ENCODE data around the gene CALN1.
"Not testable (repeated sequence)": the region's sequence is repeated elsewhere in the genome, so short reads cannot be mapped to it uniquely, and the experiment has no call there.

Gene CALN1

GRCh38 chr7:72080341-72080766 is 331.8 kb downstream of the CALN1 start:
- DNase-seq: peak; percentile 8

DNA sequence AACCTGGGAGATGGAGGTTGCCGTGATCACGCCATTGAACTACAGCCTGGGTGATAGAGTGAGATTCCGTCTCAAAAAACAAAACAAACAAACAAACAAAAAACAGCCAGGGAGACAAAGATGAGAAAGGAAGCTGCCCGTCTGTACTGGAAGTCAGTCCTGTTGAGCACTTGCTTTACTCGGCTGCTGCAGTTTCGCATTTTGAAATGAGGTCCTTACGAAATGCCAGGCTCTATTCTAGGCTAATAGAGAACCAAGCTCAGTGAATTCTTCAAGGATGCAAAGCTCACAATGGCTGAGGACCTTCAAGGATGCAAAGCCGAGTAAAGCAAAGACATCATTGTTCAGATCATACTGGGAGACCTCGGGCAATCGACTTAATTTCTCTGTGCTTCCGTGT is 333.3 kb downstream of the CALN1 start:
- no peak for DNase-seq

DNA sequence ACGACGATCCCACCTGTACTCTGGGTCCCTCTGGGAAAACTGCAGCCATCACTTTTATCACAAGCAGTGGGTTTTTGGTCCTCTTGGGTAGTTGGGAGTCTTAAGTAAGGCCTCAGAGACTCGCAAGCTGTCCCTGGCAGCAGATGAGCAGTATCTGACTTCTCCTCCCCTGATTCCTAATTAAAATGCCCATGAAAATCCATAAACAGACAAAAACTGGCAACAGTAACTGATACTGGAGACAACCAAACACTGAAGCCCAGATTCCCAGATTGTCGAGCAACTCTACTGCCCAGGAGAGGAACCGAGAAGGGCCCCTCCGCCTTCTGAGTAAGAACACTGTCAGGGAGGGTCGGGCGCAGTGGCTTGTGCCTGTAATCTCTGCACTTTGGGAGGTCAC is 333.8 kb downstream of the CALN1 start:
- no peak for DNase-seq

DNA sequence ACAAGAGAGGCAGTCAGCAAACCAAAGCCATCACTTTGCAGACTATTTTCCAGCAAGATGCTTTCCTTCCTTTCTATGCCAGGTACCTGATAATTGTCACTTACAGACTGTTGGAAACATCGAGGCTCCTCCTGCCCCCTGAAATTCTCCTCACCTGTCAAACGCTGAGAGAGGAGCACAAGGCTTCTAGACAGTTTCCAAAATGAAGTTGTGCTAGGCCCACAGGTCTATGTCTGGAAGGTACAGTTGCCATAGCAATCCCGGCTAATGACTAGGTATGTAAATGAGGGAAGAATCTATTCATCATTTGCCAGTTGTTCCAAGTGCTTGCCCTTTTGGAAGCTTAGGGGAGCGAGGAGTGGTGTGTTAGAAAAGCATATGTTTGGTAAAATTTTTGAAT is 334.4 kb downstream of the CALN1 start:
- DNase-seq: no peak

GRCh38 chr7:72072901-72073300 is 339.2 kb downstream of the CALN1 start:
- DNase-seq: no peak

DNA sequence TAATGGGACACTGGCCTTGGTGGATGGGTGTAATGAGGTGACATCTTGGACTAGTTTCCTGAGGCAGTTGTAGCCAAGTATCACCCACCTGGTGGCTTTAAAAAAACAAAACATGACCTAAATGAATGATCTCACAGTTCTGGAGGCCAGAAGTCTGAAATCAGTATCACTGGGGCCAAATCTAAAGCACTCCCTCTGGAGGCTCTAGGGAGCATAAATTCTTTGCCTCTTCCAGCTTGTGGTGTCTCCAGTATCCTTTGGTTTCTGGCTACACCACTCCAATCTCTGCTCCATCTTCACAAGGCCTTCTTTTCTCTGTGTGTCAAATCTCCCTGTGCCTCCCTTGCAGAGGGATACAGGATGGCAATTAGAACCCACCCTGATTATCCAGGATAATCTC is 342.9 kb downstream of the CALN1 start:
- DNase-seq: no peak

DNA sequence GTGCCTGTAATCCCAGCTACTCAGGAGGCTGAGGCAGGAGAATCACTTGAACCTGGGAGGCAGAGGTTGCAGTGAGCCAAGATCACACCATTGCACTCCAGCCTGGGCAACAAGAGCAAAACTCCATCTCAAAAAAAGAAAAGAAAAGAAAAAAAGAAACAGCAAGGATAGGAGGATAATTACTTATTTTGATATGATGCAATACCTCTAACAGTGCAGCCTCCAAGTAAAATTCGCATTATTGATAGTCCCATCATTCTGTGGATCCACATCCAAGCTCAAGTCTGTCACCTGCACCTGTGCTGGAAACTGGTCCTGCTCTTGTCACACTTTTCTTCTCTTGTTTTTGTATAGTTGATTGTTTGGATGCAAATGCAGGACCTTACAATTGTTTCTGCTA is 346.4 kb downstream of the CALN1 start:
- not testable (repeated sequence) for DNase-seq

DNA sequence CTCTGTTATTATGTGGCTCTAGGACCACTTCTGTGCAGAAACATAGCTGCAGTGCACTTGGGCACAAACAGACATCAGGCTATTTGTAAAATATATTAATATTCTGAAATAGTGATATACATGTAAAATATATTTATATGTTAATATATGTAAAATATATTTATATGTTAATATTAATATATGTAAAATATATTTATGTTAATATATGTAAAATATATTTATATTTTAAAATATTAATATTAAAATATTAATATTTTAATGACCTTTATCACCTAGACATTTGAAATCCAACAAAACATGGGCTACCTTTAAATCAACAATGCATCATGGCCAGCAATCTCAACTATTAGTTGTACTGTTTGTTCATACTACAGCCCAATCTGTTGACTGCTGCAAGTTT is 347.2 kb downstream of the CALN1 start:
- DNase-seq: no peak

DNA sequence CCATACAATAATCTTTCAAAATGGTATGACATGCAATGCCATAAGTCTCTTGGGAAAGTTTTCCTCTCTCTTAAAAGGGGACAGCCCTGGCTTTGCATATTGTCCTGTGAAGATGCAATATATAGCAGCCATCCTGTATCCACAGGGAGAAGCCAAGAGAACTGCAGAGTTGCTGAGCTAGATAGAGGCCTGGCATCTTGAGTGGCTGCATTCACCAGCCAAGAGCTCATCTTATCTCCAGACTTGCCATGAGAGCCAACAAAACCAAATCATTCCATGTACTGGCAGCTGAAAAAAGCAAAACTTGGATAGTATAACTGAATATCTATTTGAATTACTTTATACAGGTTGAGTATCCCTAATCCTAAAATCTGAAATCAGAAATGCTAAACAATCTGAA is 348.8 kb downstream of the CALN1 start:
- no peak for DNase-seq

DNA sequence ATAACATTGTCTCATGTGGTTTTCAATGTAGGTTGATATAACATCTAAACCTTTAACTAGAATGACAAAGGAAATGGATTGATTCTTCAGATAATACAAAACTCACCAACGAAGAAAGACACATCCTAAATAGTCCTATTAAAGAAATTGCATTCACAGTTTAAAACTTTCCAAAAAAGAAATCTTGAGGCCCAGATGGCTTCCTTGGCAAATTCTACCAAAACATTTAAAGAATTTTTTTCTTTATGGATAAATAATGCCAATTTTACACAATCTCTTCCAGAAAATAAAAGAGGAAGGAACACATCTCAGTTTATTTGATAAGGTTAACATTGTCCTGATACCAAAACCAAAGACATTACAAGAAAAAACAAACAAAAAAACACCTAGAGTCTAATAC is 349.5 kb downstream of the CALN1 start:
- no peak for DNase-seq

DNA sequence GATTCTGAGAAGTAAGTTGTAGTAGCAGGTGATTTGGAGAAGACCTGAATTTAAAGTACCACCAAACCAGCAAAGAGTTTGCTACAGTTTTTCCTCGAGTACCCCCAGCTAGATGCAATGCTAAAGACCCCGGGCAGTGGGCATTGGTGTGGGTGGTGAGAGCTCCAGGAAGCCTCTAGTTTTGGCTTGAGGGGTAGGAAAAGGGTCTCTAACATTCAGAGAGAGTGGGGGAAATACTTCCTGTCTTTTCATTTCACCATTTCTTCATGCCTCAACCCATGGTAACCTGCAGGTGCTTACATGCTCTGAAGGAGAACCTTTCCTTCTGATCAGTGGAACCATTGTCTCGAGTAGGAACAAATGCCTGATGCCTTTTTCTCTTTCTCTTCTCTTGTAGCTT is 352.2 kb downstream of the CALN1 start:
- no peak for DNase-seq

DNA sequence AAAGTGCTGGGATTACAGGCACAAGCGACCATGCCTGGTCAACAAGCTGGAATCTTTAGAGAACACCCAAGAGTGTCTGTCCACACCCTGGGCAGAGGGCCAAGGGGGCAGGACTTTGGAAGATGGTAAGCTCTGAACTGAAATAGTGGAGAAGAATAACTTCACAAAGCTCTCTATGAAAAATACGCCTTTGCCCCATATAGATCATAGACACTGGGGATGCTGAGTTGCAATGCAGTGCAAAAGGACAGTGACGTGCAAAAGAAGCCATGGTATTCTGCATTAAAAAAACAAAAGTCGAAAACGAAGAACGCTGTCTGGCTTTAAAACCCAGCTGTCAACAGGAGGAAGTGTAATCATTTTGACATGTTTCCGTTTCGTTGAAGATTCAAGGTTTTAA is 353.6 kb downstream of the CALN1 start:
- DNase-seq: no peak

DNA sequence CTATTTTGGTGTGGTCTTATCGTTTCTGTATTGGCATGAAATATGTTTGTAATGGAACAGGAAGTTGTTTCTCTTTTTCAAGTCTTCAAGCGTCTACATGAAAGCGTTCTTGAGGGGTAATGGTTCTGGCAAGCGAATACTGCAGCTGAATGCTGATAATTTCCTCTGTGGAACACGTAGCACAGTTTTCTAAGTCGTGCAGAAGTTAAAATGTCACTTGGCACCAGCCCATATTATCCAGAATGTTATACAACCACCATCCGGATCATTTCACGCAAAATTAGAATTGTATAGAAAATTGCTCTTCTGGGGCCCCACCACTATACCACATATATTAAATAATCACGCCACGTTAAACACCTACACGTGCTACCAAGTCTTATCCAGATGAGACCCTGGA is 354.3 kb downstream of the CALN1 start:
- DNase-seq: no peak

DNA sequence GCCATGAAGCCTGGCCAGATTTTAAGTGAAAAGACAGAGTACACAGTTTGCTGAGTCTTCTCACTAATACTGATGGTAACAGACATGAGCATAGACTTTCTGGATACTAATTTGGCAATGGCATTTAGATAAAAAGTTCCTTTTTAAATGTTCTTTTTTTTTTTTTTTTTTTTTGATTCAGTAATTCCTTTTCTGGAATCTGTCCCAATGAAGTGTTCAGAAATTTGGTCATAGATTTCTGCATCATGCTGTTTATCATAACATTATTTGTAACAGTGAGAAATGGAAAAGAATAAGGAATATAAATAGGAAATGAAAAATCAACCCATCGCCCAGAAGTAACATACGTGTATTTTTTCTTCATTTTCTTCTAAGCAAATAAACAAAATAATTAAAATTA is 354.9 kb downstream of the CALN1 start:
- no peak for DNase-seq

GRCh38 chr7:72055426-72055825 is 356.7 kb downstream of the CALN1 start:
- DNase-seq: no peak

- DNase-seq: no peak
These were observed 358.8 kb downstream of the CALN1 start for GRCh38 chr7:72053292-72053691.

GRCh38 chr7:72048420-72048819 is 363.7 kb downstream of the CALN1 start:
- no peak for DNase-seq

DNA sequence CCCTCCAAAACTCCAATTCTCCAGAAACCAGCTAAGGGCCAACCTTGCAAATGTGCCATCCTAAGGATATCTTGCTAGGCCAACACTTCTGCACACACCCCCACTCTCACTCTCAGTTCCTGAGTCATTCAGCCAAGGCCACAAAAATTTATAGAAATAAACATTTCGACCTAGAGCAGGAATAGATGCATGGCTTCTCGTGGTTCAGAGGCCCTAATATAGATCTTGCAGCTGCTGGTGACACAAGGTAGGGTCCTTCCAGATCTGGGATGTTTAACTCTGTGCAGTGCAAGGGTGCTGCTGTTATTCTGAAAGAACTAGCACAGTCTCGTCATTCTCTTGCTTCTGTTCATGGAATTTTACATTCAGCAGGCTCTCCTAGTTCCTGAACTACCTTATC is 369.3 kb downstream of the CALN1 start:
- DNase-seq: no peak

- DNase-seq: no peak
These were observed 371.5 kb downstream of the CALN1 start for GRCh38 chr7:72040641-72041040.

GRCh38 chr7:72039460-72039859 is 372.7 kb downstream of the CALN1 start:
- DNase-seq: no peak

DNA sequence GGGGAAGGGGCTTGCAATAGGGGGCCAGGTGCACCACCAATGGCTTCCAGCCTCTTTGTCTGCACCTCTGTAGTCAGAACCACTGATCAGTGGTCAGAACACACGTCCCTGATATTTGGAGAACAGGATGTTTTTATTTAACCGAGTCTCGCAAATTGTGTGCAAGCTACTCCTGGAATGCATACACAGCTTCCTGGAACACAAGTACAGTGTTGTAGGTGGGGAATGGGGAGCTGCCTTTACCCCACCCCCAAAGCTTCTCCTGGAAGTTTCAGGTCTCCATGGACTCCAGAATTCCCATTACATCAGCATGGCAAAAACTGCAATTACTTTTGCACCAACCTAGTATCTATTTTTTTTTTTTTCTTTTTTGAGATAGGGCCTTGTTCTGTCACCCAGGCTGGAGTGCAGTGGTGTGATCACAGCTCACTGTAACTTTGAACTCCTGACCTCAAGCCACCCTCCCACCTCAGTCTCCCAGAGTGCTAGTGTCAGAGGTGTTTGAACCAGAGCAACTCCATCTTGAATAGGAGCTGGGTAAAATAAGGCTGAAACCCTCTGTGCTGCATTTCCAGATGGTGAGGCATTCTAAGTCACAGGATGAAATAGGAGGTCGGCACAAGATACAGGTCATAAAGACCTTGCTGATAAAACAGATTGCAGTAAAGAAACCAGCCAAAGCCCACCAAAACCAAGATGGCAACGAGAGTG is 374.0 kb downstream of the CALN1 start:
- no peak for DNase-seq

GRCh38 chr7:72037516-72037915 is 374.6 kb downstream of the CALN1 start:
- no peak for DNase-seq

DNA sequence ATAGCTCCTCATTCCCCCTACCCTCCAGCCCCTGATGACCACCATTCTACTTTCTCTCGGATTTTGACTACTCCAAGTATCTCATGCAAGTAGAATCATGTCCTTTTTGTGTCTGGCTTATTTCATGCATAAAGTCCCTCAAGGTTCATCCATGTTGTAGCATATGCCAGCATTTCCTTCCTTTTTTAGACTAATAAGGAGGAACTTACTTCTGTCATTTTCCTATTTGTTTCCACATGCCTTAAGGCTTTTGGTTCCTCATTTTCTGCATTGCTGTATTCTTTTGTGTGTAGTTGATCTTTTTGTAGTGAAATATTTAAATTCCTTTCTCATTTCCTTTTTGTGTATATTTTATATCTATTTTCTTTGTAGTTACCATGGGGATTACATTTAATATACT is 376.9 kb downstream of the CALN1 start:
- DNase-seq: no peak

DNA sequence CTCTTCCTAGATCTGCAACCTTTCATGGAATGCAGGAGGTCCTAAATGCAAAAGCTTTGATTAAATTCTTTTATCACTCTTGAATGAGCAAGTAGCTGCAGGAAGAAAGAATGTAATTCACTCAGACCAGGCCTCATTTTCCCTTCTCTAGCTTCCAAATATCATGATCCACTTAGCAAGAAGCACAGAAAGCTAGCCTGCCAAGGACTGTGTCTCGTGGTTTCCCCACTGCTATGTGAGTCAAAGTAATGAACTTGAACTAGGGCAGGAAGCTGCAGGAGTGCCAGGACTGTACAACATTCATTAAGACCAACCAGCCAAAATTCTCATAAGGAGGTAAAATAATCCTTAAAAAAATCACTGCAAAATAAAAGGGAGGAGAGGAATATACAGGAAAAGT is 379.2 kb downstream of the CALN1 start:
- no peak for DNase-seq

GRCh38 chr7:72030994-72031667 is 381.0 kb downstream of the CALN1 start:
- DNase-seq: no peak
